SK-N-SH (cell line): ENCODE results near the gene KDM4F. TPM values are rescaled to one million over a fixed set of nuclear protein-coding genes. Genes with fewer than 3 reads are reported as not detected.

Source experiments
- CTCF ChIA-PET: fragments of 300-600, 350-600 bp; formaldehyde crosslinking; extraction: SDS; loops from one replicate; lab custom pipeline; 2021; lab: Yijun Ruan, JAX
- POLR2A ChIA-PET: fragments of 350-600 bp; sonication (Branson Sonifier 250); formaldehyde crosslinking; extraction: SDS; loops from one replicate; lab custom pipeline; 2020; ENCODE audit warnings: antibody characterized with exemption, inconsistent platforms; lab: Yijun Ruan, JAX
- DNase-seq: peaks from one replicate; pipeline ENCODE4 v3.0.0; 2012
- H2AFZ ChIP-seq: fragments of 200-600 bp; sonication (generic); 2 replicates; pipeline ENCODE4 v1.8.1; 2016; ENCODE audit warnings: antibody characterized with exemption, mild to moderate bottlenecking, low read depth
- H3F3A ChIP-seq: fragments of 200-600 bp; sonication (generic); replicated peaks from 2 replicates; pipeline ENCODE3; 2016; ENCODE audit warnings: antibody characterized with exemption, mild to moderate bottlenecking; ENCODE audit not compliant: insufficient read depth
- H3K27ac ChIP-seq, 2 experiments: fragments of 200-500 bp in 1 of 2; fragments of 200-600 bp in 1 of 2; sonication (Bioruptor generic) in 1 of 2; sonication (generic), shearing (Covaris generic) in 1 of 2; 2 replicates each; pipeline versions ENCODE4 v1.5.1 to v1.6.1; 2014 to 2016; ENCODE audit warnings: low read depth in 2 of 2, inconsistent platforms in 1 of 2, low read length in 1 of 2, mild to moderate bottlenecking in 1 of 2, mixed read lengths in 1 of 2
- H3K27me3 ChIP-seq: fragments of 200-600 bp; sonication (generic), shearing (Covaris generic); 2 replicates; pipeline ENCODE4 v1.6.1; 2016; ENCODE audit warnings: mixed run types; ENCODE audit not compliant: insufficient read depth
- H3K36me3 ChIP-seq, 2 experiments: fragments of 200-500 bp in 1 of 2; fragments of 200-600 bp in 1 of 2; sonication (Bioruptor generic) in 1 of 2; sonication (generic) in 1 of 2; replicated peaks in 1 of 2; 2 replicates each; pipeline versions ENCODE3 to v1.5.1; 2014 to 2016; ENCODE audit warnings: low read length in 1 of 2, mild to moderate bottlenecking in 1 of 2; ENCODE audit not compliant: insufficient read depth in 2 of 2, control insufficient read depth in 1 of 2
- H3K4me1 ChIP-seq, 2 experiments: fragments of 200-500 bp in 1 of 2; fragments of 200-600 bp in 1 of 2; sonication (Bioruptor generic) in 1 of 2; sonication (generic), shearing (Covaris generic) in 1 of 2; 2 replicates each; pipeline versions ENCODE4 v1.5.1 to v1.6.1; 2014 to 2016; ENCODE audit warnings: low read depth in 1 of 2, low read length in 1 of 2, mixed run types in 1 of 2; ENCODE audit not compliant: insufficient read depth in 2 of 2, control insufficient read depth in 1 of 2
- H3K4me2 ChIP-seq: fragments of 200-600 bp; sonication (generic), shearing (Covaris generic); 2 replicates; pipeline ENCODE4 v1.6.1; 2017; ENCODE audit warnings: mixed run types
- H3K4me3 ChIP-seq, 2 experiments: fragments of 200-500 bp in 1 of 2; fragments of 200-600 bp in 1 of 2; sonication (Bioruptor generic) in 1 of 2; sonication (generic), shearing (Covaris generic) in 1 of 2; 2 replicates each; pipeline versions ENCODE4 v1.5.1 to v1.8.1; 2014 to 2016; ENCODE audit warnings: low read depth in 2 of 2, inconsistent platforms in 1 of 2, low read length in 1 of 2, mild to moderate bottlenecking in 1 of 2, mixed read lengths in 1 of 2, moderate library complexity in 1 of 2
- H3K79me2 ChIP-seq: fragments of 200-600 bp; sonication (generic); 2 replicates; pipeline ENCODE4 v1.8.1; 2017; ENCODE audit warnings: mild to moderate bottlenecking; ENCODE audit not compliant: insufficient read depth
- H3K9ac ChIP-seq: fragments of 200-600 bp; sonication (generic); 2 replicates; pipeline ENCODE4 v1.6.1; 2017; ENCODE audit warnings: mixed run types
- H3K9me2 ChIP-seq: fragments of 200-600 bp; sonication (generic); 2 replicates; pipeline ENCODE4 v1.6.1; 2017; ENCODE audit warnings: mixed run types
- H3K9me3 ChIP-seq: fragments of 200-600 bp; sonication (generic); 2 replicates; pipeline ENCODE4 v1.6.1; 2017; ENCODE audit warnings: mixed run types, mild to moderate bottlenecking, moderate library complexity
- H4K20me1 ChIP-seq: fragments of 200-600 bp; sonication (generic); 2 replicates; pipeline ENCODE4 v1.6.1; 2017; ENCODE audit warnings: mild to moderate bottlenecking, mixed run types; ENCODE audit not compliant: insufficient read depth
- CHD2 ChIP-seq: fragments of 150-350 bp; IDR thresholded peaks from 2 replicates; pipeline ENCODE4 v1.6.1; 2018; ENCODE audit warnings: low read length; ENCODE audit not compliant: partially characterized antibody
- CTCF ChIP-seq: fragments of 200-600 bp; sonication (generic); IDR thresholded peaks from 2 replicates; pipeline ENCODE4 v1.6.1; 2017; ENCODE audit warnings: antibody characterized with exemption, mild to moderate bottlenecking, moderate library complexity
- ELF1 ChIP-seq: IDR thresholded peaks from 2 replicates; pipeline ENCODE4 v1.4.0; 2012
- EZH2phosphoT487 ChIP-seq: fragments of 200-600 bp; sonication (generic); IDR thresholded peaks from 2 replicates; pipeline ENCODE4 v1.6.1; 2017; ENCODE audit warnings: low read depth, mixed run types, mild to moderate bottlenecking, antibody characterized with exemption, moderate library complexity, borderline replicate concordance
- FOXJ3 ChIP-seq: sonication (generic); formaldehyde crosslinking; IDR thresholded peaks from 2 replicates; pipeline ENCODE4 v1.5.1; 2020; ENCODE audit warnings: mild to moderate bottlenecking, missing genetic modification reagents
- FOXM1 ChIP-seq: IDR thresholded peaks from 2 replicates; pipeline ENCODE4 v1.4.0; 2012; ENCODE audit warnings: low read depth, mild to moderate bottlenecking
- JUND ChIP-seq: IDR thresholded peaks from 2 replicates; pipeline ENCODE4 v1.4.0; 2012
- MXI1 ChIP-seq: IDR thresholded peaks from 2 replicates; pipeline ENCODE4 v1.6.1; 2012; ENCODE audit warnings: mild to moderate bottlenecking, low read depth, low read length, improper control_type of control experiment
- NRF1 ChIP-seq: IDR thresholded peaks from 2 replicates; pipeline ENCODE4 v1.6.1; 2012; ENCODE audit warnings: low read depth, mild to moderate bottlenecking, low read length
- PBX3 ChIP-seq: IDR thresholded peaks from 2 replicates; pipeline ENCODE4; 2012
- RAD21 ChIP-seq: IDR thresholded peaks from 2 replicates; pipeline ENCODE4 v1.6.1; 2012; ENCODE audit warnings: mild to moderate bottlenecking, low read length
- RFX5 ChIP-seq: IDR thresholded peaks from 2 replicates; pipeline ENCODE4 v1.6.1; 2012; ENCODE audit warnings: mild to moderate bottlenecking, improper control_type of control experiment, low read length
- RXRA ChIP-seq: IDR thresholded peaks from 2 replicates; pipeline ENCODE4 v1.4.0; 2012; ENCODE audit warnings: low read depth, mild to moderate bottlenecking, borderline replicate concordance
- SIN3A ChIP-seq: IDR thresholded peaks from 2 replicates; pipeline ENCODE4 v1.6.1; 2012; ENCODE audit warnings: low read depth, mild to moderate bottlenecking, low read length, moderate library complexity, borderline replicate concordance
- SMC3 ChIP-seq: IDR thresholded peaks from 2 replicates; pipeline ENCODE4 v1.6.1; 2012; ENCODE audit warnings: low read depth, low read length, improper control_type of control experiment
- TCF12 ChIP-seq: IDR thresholded peaks from 2 replicates; pipeline ENCODE4 v1.4.0; 2012
- WGBS: methylation state at CpG from one replicate; pipeline ENCODE4 v1.1.6; 2017; ENCODE audit warnings: low lambda C conversion rate; 5-methylcytosine and 5-hydroxymethylcytosine counted together
- polyA plus RNA-seq, 3 experiments: library from polyadenylated mRNA; depleted of rRNA; stranded (reverse); fragments of >200 nt; gene quantifications; 2 replicates each; pipeline ENCODE4 v1.2.3, GENCODE V29; 2012
- TF ChIP-seq, protein P1 (sequence below): IDR thresholded peaks from 2 replicates; pipeline ENCODE4 v1.4.0; 2012; ENCODE audit warnings: low read depth, borderline replicate concordance
- TF ChIP-seq, protein P2 (sequence below): fragments of 150-350 bp; IDR thresholded peaks from 2 replicates; pipeline ENCODE4 v1.6.1; 2017; ENCODE audit warnings: antibody characterized with exemption, low read length, low read depth, borderline replicate concordance
- TF ChIP-seq, protein P3 (sequence below): fragments of 150-350 bp; IDR thresholded peaks from 2 replicates; pipeline ENCODE4 v1.6.1; 2016; ENCODE audit warnings: mild to moderate bottlenecking, low read depth, low read length

The KDM4F gene
- polyA plus RNA-seq, 1 of the 3 experiments (the other 2 are of a cell fraction) = not detected

DNA sequence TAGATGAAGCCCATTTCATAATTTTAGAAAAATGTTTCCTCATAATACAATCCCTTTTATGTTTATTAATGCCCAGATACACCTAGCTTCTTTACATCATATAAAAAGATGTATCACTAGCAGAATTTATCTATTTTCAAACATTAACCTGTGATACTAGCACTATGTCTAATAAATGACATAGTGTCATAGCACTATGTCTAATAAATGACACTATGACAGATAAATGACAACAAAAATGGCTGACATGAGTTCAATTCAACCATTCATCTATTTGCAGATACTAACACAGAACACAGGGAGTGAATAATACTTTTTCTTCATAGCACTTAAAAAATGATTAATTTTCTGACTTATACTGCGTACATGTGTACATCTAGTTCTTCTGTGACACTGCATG is 43.6 kb upstream of the KDM4F start (continued):
- TF ChIP-seq RAD21 (no peak), RXRA (no peak), RFX5 (no peak), PBX3 (no peak), MXI1 (no peak), SIN3A (no peak), EZH2phosphoT487 (no peak)
- TF ChIP-seq, protein P1, sequence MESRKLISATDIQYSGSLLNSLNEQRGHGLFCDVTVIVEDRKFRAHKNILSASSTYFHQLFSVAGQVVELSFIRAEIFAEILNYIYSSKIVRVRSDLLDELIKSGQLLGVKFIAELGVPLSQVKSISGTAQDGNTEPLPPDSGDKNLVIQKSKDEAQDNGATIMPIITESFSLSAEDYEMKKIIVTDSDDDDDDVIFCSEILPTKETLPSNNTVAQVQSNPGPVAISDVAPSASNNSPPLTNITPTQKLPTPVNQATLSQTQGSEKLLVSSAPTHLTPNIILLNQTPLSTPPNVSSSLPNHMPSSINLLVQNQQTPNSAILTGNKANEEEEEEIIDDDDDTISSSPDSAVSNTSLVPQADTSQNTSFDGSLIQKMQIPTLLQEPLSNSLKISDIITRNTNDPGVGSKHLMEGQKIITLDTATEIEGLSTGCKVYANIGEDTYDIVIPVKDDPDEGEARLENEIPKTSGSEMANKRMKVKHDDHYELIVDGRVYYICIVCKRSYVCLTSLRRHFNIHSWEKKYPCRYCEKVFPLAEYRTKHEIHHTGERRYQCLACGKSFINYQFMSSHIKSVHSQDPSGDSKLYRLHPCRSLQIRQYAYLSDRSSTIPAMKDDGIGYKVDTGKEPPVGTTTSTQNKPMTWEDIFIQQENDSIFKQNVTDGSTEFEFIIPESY = no peak

DNA sequence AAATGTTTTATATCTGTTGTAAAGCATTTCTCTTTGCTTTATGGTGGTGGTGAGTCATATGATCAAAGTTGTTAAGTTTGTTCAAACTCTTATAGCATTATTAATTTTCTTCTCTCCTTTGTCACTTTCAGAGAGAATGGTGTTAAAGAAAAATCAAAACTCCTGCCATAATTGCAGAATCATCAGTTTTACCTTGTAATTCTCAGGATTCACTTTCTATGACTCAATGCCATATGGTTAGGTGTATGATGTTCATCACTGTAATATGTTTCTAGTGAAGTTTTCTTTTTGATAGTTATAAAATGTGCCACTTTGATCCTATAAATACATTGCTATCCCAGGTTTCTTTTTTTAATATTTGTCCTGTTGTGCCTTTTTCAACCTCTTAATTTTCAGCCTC is 37.8 kb upstream of the KDM4F start:
- Histone ChIP-seq H3K4me2 (no peak overlapping the region), H3F3A (no peaks in the 10 kb centered on the region), H3K9ac (no peak overlapping the region), H2AFZ (no peak overlapping the region), H3K4me1 (no peaks in the 10 kb centered on the region), H3K9me3 (peaks cover 7% of the 10 kb centered on the region; the same call in 1 of the 2 replicates), H3K4me3 (no peak overlapping the region), H3K79me2 (no peaks in the 10 kb centered on the region), H4K20me1 (no peaks in the 10 kb centered on the region), H3K27ac (no peak overlapping the region), H3K27me3 (no peaks in the 10 kb centered on the region; the same call in 1 of the 2 replicates), H3K36me3 (no peaks in the 10 kb centered on the region), H3K9me2 (no peaks in the 10 kb centered on the region)
- ChIA-PET CTCF (interaction anchor here (0.7 kb wide), 1 partner anchor 29 kb away, joined by 3 read pairs; no protein-coding TSS in a partner anchor), POLR2A (no interaction called here)
- TF ChIP-seq JUND = no peak
- DNase-seq = no peak

GRCh38 chr11:95014184-95014821 is 34.9 kb upstream of the KDM4F start:
- ChIA-PET CTCF (no interaction called here), POLR2A (no interaction called here)
- TF ChIP-seq JUND = no peak
- TF ChIP-seq, protein P2, sequence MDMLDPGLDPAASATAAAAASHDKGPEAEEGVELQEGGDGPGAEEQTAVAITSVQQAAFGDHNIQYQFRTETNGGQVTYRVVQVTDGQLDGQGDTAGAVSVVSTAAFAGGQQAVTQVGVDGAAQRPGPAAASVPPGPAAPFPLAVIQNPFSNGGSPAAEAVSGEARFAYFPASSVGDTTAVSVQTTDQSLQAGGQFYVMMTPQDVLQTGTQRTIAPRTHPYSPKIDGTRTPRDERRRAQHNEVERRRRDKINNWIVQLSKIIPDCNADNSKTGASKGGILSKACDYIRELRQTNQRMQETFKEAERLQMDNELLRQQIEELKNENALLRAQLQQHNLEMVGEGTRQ = no peak
- TF ChIP-seq ELF1 = no peak
- no peak for TF ChIP-seq SMC3
- TF ChIP-seq CTCF = no peak
- no peak for TF ChIP-seq EZH2phosphoT487
- no peak for TF ChIP-seq NRF1
- TF ChIP-seq, protein P3, sequence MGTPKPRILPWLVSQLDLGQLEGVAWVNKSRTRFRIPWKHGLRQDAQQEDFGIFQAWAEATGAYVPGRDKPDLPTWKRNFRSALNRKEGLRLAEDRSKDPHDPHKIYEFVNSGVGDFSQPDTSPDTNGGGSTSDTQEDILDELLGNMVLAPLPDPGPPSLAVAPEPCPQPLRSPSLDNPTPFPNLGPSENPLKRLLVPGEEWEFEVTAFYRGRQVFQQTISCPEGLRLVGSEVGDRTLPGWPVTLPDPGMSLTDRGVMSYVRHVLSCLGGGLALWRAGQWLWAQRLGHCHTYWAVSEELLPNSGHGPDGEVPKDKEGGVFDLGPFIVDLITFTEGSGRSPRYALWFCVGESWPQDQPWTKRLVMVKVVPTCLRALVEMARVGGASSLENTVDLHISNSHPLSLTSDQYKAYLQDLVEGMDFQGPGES = no peak
- no peak for TF ChIP-seq CHD2
- TF ChIP-seq TCF12 = no peak
- TF ChIP-seq FOXM1 = no peak
- TF ChIP-seq FOXJ3 (CRISPR knock-in tag) = no peak

More at GRCh38 chr11:95014184-95014821, 34.9 kb upstream of the KDM4F start:
- Histone ChIP-seq H3K4me3 (no peak overlapping the region), H3K9me3 (no peaks in the 10 kb centered on the region), H4K20me1 (no peaks in the 10 kb centered on the region), H3K27me3 (no peaks in the 10 kb centered on the region; the same call in 1 of the 2 replicates), H3K36me3 (no peaks in the 10 kb centered on the region), H3K4me1 (no peaks in the 10 kb centered on the region), H3K9me2 (no peaks in the 10 kb centered on the region), H3F3A (no peaks in the 10 kb centered on the region), H3K4me2 (no peak overlapping the region), H3K79me2 (no peaks in the 10 kb centered on the region), H3K9ac (no peak overlapping the region), H3K27ac (no peak overlapping the region), H2AFZ (no peak overlapping the region)
- no peak for DNase-seq
- 59% methylated on average over 8 of the region's 12 CpGs for WGBS
